Tibial artery (tissue), 4 donors: Measurements from ENCODE around the gene NFKBIZ.
A peak's percentile ranks its signal among the peaks of the same experiment; 100 is the strongest.

ENCODE experiments used
- DNase-seq, 2 donors: peaks; one replicate each; pipeline ENCODE4 v3.0.0-alpha.2; 2019
- H3K27ac ChIP-seq, 2 donors: fragments of 200-600 bp; sonication (generic) in 1 of 2; 1 replicate in 1 of 2; 2 replicates in 1 of 2; pipeline ENCODE4 v1.5.1; 2018 to 2019; ENCODE audit warnings: mild to moderate bottlenecking in 1 of 2
- H3K27me3 ChIP-seq, 2 donors: fragments of 200-600 bp; sonication (generic) in 1 of 2; one replicate each; pipeline versions ENCODE4 v1.5.1 to v1.6.0; 2016 to 2019
- H3K36me3 ChIP-seq, 3 donors: fragments of 200-600 bp; sonication (generic) in 2 of 3; one replicate each; pipeline ENCODE4 v1.5.1; 2016 to 2019; ENCODE audit warnings: mild to moderate bottlenecking in 2 of 3
- H3K4me1 ChIP-seq, 4 donors: fragments of 200-600 bp; sonication (generic) in 2 of 4; 1 replicate in 3 of 4; 2 replicates in 1 of 4; pipeline ENCODE4 v1.5.1; 2016 to 2019
- H3K4me3 ChIP-seq, 2 donors: fragments of 200-600 bp; sonication (generic) in 1 of 2; 1 replicate in 1 of 2; 2 replicates in 1 of 2; pipeline ENCODE4 v1.5.1; 2018 to 2019; ENCODE audit warnings: mild to moderate bottlenecking in 2 of 2
- H3K9me3 ChIP-seq, 3 donors: fragments of 200-600 bp; sonication (generic) in 1 of 3; one replicate each; pipeline ENCODE4 v1.5.1; 2016 to 2019
- intact Hi-C: fragments of 100-400 bp; cut with DNase I; formaldehyde crosslinking; loops from one replicate; pipeline ENCODE4 v1.15.0; 2023; ENCODE audit warnings: low total_unique reads
- TF ChIP-seq, protein P1 (sequence below), 2 experiments: fragments of 200-600 bp in 1 of 2; fragments of 450-650 bp in 1 of 2; IDR thresholded peaks; one replicate each; pipeline ENCODE4 v1.5.1; 2017 to 2019; ENCODE audit warnings: antibody characterized with exemption in 2 of 2, mild to moderate bottlenecking in 1 of 2, moderate library complexity in 1 of 2

The NFKBIZ gene

DNA sequence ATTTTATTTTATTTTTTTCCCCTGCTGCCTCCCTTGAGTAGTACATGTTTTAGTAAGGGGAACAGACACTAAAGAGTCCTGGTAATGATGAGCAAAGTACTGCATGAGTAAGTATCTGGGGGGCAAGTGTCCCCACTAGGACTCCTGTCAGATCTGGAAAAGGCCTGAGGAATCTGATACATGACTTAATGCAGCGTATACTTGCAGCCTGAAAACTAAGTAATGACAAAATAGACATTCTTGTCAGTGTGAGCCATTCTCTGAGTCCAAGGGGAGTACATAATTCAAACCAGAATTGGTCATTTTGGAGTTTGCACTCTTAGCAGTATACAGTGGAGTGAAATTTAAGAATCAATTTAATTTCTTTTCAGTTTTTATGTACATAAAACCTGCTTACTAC lies 42.8 kb upstream of the NFKBIZ start:
- H3K9me3 ChIP-seq = no peaks in the 10 kb centered on the region
- TF ChIP-seq, protein P1, sequence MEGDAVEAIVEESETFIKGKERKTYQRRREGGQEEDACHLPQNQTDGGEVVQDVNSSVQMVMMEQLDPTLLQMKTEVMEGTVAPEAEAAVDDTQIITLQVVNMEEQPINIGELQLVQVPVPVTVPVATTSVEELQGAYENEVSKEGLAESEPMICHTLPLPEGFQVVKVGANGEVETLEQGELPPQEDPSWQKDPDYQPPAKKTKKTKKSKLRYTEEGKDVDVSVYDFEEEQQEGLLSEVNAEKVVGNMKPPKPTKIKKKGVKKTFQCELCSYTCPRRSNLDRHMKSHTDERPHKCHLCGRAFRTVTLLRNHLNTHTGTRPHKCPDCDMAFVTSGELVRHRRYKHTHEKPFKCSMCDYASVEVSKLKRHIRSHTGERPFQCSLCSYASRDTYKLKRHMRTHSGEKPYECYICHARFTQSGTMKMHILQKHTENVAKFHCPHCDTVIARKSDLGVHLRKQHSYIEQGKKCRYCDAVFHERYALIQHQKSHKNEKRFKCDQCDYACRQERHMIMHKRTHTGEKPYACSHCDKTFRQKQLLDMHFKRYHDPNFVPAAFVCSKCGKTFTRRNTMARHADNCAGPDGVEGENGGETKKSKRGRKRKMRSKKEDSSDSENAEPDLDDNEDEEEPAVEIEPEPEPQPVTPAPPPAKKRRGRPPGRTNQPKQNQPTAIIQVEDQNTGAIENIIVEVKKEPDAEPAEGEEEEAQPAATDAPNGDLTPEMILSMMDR (IDR thresholded peaks at IDR 0.05) = no peak
- no peak for DNase-seq
- H3K27me3 ChIP-seq = no peaks in the 10 kb centered on the region
- H3K4me3 ChIP-seq = no peak overlapping the region
- intact Hi-C loops = loop anchor here (5.0 to 10.0 kb wide), 2 partner anchors 136 to 728 kb away; no protein-coding TSS in a partner anchor
- peaks cover 0 to 18% (median 4%) of the 10 kb centered on the region in 4 donors for H3K4me1 ChIP-seq
- peaks cover 6 to 13% (median 9%) of the 10 kb centered on the region in 3 donors for H3K36me3 ChIP-seq
- no peak overlapping the region for H3K27ac ChIP-seq

- no peak for DNase-seq
- intact Hi-C loops = loop anchor here (5.0 to 10.0 kb wide), 2 partner anchors 134 to 727 kb away; no protein-coding TSS in a partner anchor
- H3K4me3 ChIP-seq = no peak overlapping the region
- H3K4me1 ChIP-seq = peaks cover 0 to 18% (median 4%) of the 10 kb centered on the region in 4 donors
- TF ChIP-seq, protein P1 (IDR thresholded peaks at IDR 0.05) = no peak
- H3K9me3 ChIP-seq = no peaks in the 10 kb centered on the region
- no peaks in the 10 kb centered on the region for H3K27me3 ChIP-seq
- no peak overlapping the region for H3K27ac ChIP-seq
- H3K36me3 ChIP-seq = peaks cover 0 to 5% (median 4%) of the 10 kb centered on the region in 3 donors
Measured at GRCh38 chr3:101807888-101808287, 41.4 kb upstream of the NFKBIZ start.

GRCh38 chr3:101809178-101810021 lies 39.9 kb upstream of the NFKBIZ start:
- no peak overlapping the region for H3K4me3 ChIP-seq
- no peaks in the 10 kb centered on the region for H3K27me3 ChIP-seq
- no peak for DNase-seq
- peak overlapping the region in 1 of 2 donors; percentile 2 for H3K27ac ChIP-seq
- peaks cover 0 to 19% (median 8%) of the 10 kb centered on the region in 4 donors for H3K4me1 ChIP-seq
- intact Hi-C loops = loop anchor here (2.0 to 10.0 kb wide), 3 partner anchors 133 to 725 kb away; no protein-coding TSS in a partner anchor
- peaks cover 0 to 5% (median 0%) of the 10 kb centered on the region in 3 donors for H3K36me3 ChIP-seq
- no peaks in the 10 kb centered on the region for H3K9me3 ChIP-seq
- TF ChIP-seq, protein P1 (IDR thresholded peaks at IDR 0.05) = peak; percentile 55 to 76

- Histone ChIP-seq H3K27me3 (no peaks in the 10 kb centered on the region), H3K9me3 (no peaks in the 10 kb centered on the region), H3K4me1 (peaks cover 0 to 24% (median 8%) of the 10 kb centered on the region in 4 donors), H3K27ac (peak overlapping the region in 1 of 2 donors; percentile 2), H3K36me3 (peaks cover 0 to 5% (median 0%) of the 10 kb centered on the region in 3 donors), H3K4me3 (no peak overlapping the region)
- no peak for DNase-seq
- intact Hi-C loops = loop anchor here (2.0 kb wide), 1 partner anchor 415 kb away; no protein-coding TSS in a partner anchor
- TF ChIP-seq, protein P1 (IDR thresholded peaks at IDR 0.05) = no peak
Measured at GRCh38 chr3:101810022-101810418, 39.3 kb upstream of the NFKBIZ start.

- intact Hi-C loops = loop anchor here (2.0 kb wide), 1 partner anchor 413 kb away; no protein-coding TSS in a partner anchor
- H3K36me3 ChIP-seq = peaks cover 1 to 7% (median 2%) of the 10 kb centered on the region in 3 donors
- no peak overlapping the region for H3K27ac ChIP-seq
- TF ChIP-seq, protein P1 (IDR thresholded peaks at IDR 0.05) = no peak
- no peak for DNase-seq
- H3K9me3 ChIP-seq = no peaks in the 10 kb centered on the region
- H3K4me1 ChIP-seq = peaks cover 0 to 24% (median 8%) of the 10 kb centered on the region in 4 donors
- no peak overlapping the region for H3K4me3 ChIP-seq
- no peaks in the 10 kb centered on the region for H3K27me3 ChIP-seq
Measured at GRCh38 chr3:101811875-101812274, 37.4 kb upstream of the NFKBIZ start.
